Bronchial epithelial cell (primary cell): ENCODE measurements around the gene ARHGDIA. TPM values are rescaled to one million over a fixed set of nuclear protein-coding genes. Genes with fewer than 3 reads are reported as not detected.
A peak's percentile ranks its signal among the peaks of the same experiment; 100 is the strongest.

Experiments
- DNase-seq: peaks from one replicate; pipeline ENCODE4 v3.0.0-alpha.2; 2010; ENCODE audit warnings: low read depth
- FAIRE-seq: peaks from 2 replicates; lab custom pipeline; 2011; peaks lifted over from hg19 to GRCh38; lab: Jason Lieb, UNC
- H3K27me3 ChIP-seq: 2 replicates; pipeline ENCODE4 v1.5.1; 2011; ENCODE audit warnings: low read length; ENCODE audit not compliant: control insufficient read depth, insufficient read depth
- H3K36me3 ChIP-seq: 2 replicates; pipeline ENCODE4 v1.5.1; 2011; ENCODE audit warnings: low read length; ENCODE audit not compliant: control insufficient read depth, insufficient read depth
- H3K4me3 ChIP-seq: 2 replicates; pipeline ENCODE4 v1.5.1; 2011; ENCODE audit warnings: mild to moderate bottlenecking, low read depth, low read length, control low read depth
- total RNA-seq: library from RNA; depleted of rRNA; stranded (reverse); fragments of >200 nt; gene quantifications from 2 replicates; pipeline ENCODE4 v1.2.1, GENCODE V29; 2014
- TF ChIP-seq, protein P1 (sequence below): IDR thresholded peaks from 2 replicates; pipeline ENCODE4 v1.5.1; 2011; ENCODE audit warnings: mild to moderate bottlenecking, moderate library complexity, low read length, control low read depth, inconsistent platforms; ENCODE audit not compliant: insufficient read depth, severe bottlenecking

Gene ARHGDIA
- total RNA-seq, 1 donor from 2014 or later: 57.4 TPM

DNA sequence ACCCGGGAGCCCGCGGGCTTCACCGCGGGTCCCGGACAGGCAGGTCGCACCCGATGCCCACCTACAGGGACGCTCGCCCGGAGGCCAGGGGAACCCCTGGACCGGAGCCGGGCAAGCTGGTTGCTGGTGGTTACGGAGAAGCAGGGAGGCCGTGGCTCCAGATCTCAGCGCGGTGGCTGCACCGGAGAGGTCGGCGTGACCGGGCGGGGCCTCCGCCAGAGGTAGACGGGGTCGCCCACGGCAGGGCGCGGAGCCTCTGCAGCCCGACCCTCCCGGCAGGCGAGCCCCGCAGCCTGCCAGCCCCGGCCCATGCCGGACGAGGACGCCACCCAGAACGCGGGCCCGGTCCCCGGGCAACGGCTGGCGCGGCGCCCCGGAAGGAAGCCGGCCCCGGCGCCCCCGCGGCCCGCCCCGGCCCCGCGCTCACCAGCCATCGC lies 39.7 kb upstream of the ARHGDIA start:
- DNase-seq (no peak), FAIRE-seq (no peak)
- Histone ChIP-seq H3K27me3 (no peaks in the 10 kb centered on the region), H3K4me3 (peak overlapping the region; percentile 72), H3K36me3 (peaks cover 57% of the 10 kb centered on the region)
- TF ChIP-seq, protein P1, sequence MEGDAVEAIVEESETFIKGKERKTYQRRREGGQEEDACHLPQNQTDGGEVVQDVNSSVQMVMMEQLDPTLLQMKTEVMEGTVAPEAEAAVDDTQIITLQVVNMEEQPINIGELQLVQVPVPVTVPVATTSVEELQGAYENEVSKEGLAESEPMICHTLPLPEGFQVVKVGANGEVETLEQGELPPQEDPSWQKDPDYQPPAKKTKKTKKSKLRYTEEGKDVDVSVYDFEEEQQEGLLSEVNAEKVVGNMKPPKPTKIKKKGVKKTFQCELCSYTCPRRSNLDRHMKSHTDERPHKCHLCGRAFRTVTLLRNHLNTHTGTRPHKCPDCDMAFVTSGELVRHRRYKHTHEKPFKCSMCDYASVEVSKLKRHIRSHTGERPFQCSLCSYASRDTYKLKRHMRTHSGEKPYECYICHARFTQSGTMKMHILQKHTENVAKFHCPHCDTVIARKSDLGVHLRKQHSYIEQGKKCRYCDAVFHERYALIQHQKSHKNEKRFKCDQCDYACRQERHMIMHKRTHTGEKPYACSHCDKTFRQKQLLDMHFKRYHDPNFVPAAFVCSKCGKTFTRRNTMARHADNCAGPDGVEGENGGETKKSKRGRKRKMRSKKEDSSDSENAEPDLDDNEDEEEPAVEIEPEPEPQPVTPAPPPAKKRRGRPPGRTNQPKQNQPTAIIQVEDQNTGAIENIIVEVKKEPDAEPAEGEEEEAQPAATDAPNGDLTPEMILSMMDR: no peak

DNA sequence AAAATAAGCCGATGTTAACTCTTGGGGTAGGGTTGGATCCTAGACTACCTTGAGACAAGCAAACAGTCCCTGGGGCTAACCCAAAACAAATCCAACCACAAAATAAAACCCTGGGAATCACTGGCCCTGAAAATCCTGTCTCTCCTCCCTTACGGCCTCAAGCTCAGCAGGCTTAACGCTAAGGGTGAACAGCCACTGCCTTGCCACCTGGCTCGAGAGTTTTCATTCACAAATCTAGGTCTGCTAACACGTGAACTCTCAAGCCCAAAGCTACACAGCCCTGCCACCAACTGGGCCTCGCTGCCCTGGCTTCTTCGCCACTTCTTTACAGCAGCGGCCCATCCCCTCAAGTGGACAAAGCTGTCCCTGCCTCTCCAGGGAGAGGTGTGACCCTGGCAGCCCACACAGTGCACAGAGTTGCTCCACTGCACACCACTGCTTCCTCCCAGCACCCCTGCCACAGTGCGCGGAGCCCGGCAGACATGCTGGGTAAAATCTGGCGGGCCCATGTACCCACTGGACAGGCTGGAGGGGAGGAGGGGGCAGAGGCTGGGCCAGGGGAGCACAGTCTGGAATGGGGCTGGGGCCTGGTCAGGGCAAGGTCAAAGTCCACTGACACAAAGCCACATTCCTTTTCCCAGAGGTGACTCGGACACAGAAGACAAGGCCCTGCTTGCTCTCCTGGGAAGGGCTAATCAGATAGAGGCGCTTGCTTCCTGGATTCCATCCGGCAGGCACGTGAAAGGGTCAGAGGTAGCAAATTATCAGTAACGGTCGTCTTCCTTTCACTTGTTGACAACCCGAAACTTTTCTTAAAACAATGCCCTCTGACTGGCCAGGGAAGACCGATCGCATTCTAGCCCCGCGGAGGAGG lies 39.1 kb upstream of the ARHGDIA start:
- H3K36me3 ChIP-seq: peaks cover 52% of the 10 kb centered on the region
- FAIRE-seq: no peak
- no peaks in the 10 kb centered on the region for H3K27me3 ChIP-seq
- TF ChIP-seq, protein P1: no peak
- peak overlapping the region; percentile 72 for H3K4me3 ChIP-seq
- no peak for DNase-seq

- FAIRE-seq: no peak
- TF ChIP-seq, protein P1: no peak
- peaks cover 47% of the 10 kb centered on the region for H3K36me3 ChIP-seq
Observed at GRCh38 chr17:81909231-81909630, 38.1 kb upstream of the ARHGDIA start.

DNA sequence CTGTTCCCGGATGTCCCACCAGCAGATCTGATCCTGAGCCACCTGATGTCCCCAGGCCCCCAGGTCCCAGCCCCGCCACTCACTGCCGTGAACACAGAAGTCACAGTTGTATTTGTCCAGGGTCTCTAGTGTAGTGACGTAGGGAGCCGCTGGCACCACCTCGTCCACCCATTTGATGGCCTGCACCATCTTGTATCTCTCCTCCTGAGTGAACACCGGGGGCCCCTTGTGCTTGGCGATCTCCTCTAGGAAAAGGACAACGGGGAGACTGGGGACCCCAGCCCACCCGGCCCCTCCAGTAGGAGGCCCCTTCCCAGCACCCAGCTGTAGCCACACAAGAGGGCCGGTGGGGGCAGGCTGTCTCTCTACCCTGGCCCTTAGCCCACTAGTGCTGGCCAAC lies 37.7 kb upstream of the ARHGDIA start:
- Histone ChIP-seq H3K36me3 (peaks cover 44% of the 10 kb centered on the region), H3K27me3 (no peaks in the 10 kb centered on the region), H3K4me3 (no peak overlapping the region)
- TF ChIP-seq, protein P1: no peak
- FAIRE-seq: no peak
- DNase-seq: no peak

More at GRCh38 chr17:81909231-81909630, 38.1 kb upstream of the ARHGDIA start:
- no peak for DNase-seq
- H3K27me3 ChIP-seq: no peaks in the 10 kb centered on the region
- H3K4me3 ChIP-seq: no peak overlapping the region

DNA sequence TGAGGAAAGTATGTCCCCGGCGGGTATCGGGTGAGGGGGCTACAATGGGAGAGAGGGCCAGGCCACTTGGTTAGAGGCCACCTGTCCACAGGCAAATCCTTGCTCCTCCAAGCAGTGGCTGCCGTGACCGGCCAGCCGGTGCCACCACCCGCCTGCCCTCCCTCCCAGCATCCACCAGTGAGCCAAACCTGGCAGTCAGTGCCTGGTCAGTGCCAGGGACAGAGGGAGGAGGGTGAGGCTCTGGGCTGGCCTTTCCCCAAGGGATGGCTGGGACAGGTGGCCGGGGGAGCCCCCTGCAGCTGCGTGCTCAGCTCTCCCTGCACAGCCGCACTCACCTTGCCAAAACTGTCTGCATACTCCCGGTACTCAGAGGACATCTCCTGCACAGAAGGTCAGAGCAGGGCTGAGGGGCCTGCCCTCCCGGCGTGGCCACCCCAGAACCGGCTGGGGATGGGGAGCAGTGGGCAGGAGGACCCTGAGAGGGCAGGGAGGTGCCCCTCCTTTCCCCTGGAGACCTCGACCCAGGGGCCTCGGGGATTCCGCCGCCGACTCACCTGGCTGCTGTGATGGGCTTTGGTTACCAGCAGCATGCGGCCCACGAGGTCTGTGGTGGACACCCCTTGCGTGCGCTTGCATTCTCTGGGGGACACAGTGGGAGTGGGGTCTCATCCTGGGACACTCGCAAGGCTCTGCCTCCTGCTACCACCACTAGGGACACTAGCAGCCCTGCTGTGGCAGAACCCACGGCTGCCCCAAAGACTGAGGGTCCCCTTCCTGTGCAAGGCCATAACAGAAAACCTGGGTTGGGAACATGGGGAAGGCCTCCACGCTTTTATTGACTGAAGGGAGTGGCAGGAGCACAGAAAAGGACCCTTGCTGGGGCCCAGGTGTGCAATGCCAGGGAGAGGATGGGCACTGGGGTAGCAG lies 36.3 kb upstream of the ARHGDIA start:
- Histone ChIP-seq H3K27me3 (no peaks in the 10 kb centered on the region), H3K36me3 (peaks cover 35% of the 10 kb centered on the region), H3K4me3 (no peak overlapping the region)
- no peak for DNase-seq
- TF ChIP-seq, protein P1: no peak
- no peak for FAIRE-seq
